GM18526 (cell line): ENCODE results near the gene UTF1.

Experiments
- POLR2A ChIP-seq: IDR thresholded peaks from 3 replicates; pipeline ENCODE4 v1.6.1; 2011; ENCODE audit not compliant: insufficient read length; ENCODE audit errors: extremely low read depth

UTF1 gene

GRCh38 chr10:133230044-133230361 is at the start of gene UTF1:
TSS of gene UTF1 (plus strand) at chr10:133230217. CDS start at chr10:133230289, 72 bp downstream.
- no peak for TF ChIP-seq POLR2A

- no peak for TF ChIP-seq POLR2A
Measured at GRCh38 chr10:133180965-133181639, 48.9 kb upstream of the UTF1 start.

GRCh38 chr10:133182190-133182589 is 47.8 kb upstream of the UTF1 start:
- no peak for TF ChIP-seq POLR2A

- TF ChIP-seq POLR2A, result no peak
Measured at GRCh38 chr10:133182791-133183645, 47.0 kb upstream of the UTF1 start.

- TF ChIP-seq POLR2A, result no peak
Measured at GRCh38 chr10:133183646-133184378, 46.2 kb upstream of the UTF1 start.

GRCh38 chr10:133184591-133185244 is 45.3 kb upstream of the UTF1 start:
- TF ChIP-seq POLR2A, result no peak

- TF ChIP-seq POLR2A, result no peak
Measured at GRCh38 chr10:133185421-133185820, 44.6 kb upstream of the UTF1 start.

- no peak for TF ChIP-seq POLR2A
Measured at GRCh38 chr10:133185916-133186315, 44.1 kb upstream of the UTF1 start.

GRCh38 chr10:133186416-133187090 is 43.5 kb upstream of the UTF1 start:
- TF ChIP-seq POLR2A, result no peak

GRCh38 chr10:133187091-133187905 is 42.7 kb upstream of the UTF1 start:
- no peak for TF ChIP-seq POLR2A

- no peak for TF ChIP-seq POLR2A
Measured at GRCh38 chr10:133187906-133188681, 41.9 kb upstream of the UTF1 start.

- no peak for TF ChIP-seq POLR2A
Measured at GRCh38 chr10:133189256-133189655, 40.8 kb upstream of the UTF1 start.

- no peak for TF ChIP-seq POLR2A
Measured at GRCh38 chr10:133189726-133190125, 40.3 kb upstream of the UTF1 start.
